Thoracic aorta (tissue), 2 donors: ENCODE results near the gene FAM199X. TPM values are rescaled to one million over a fixed set of nuclear protein-coding genes. Genes with fewer than 3 reads are reported as not detected.

Experiments
- ATAC-seq: fragments of 150-250 bp; one replicate; pipeline ENCODE4 v1.8.0; 2017; ENCODE audit warnings: low read depth; ENCODE audit not compliant: insufficient number of reproducible peaks, low FRiP score
- DNase-seq: peaks from one replicate; pipeline ENCODE4 v3.0.0-alpha.2; 2020; ENCODE audit warnings: low spot score
- H3K27ac ChIP-seq, 2 donors: fragments of 200-600 bp; sonication (generic); 1 replicate in 1 of 2; 2 replicates in 1 of 2; pipeline ENCODE4 v1.5.1; 2016; ENCODE audit warnings: mild to moderate bottlenecking in 2 of 2, moderate library complexity in 2 of 2
- H3K27me3 ChIP-seq: fragments of 200-600 bp; sonication (generic); replicated peaks from 2 replicates; pipeline ENCODE4 v1.6.0; 2016; ENCODE audit warnings: mild to moderate bottlenecking; ENCODE audit not compliant: insufficient read depth
- H3K36me3 ChIP-seq: fragments of 200-600 bp; sonication (generic); one replicate; pipeline ENCODE4 v1.5.1; 2016
- H3K4me1 ChIP-seq, 2 donors: fragments of 200-600 bp; sonication (generic); 1 replicate in 1 of 2; 2 replicates in 1 of 2; pipeline versions ENCODE4 v1.5.1 to v1.6.0; 2016; ENCODE audit warnings: low read depth in 2 of 2, mild to moderate bottlenecking in 1 of 2; ENCODE audit not compliant: control insufficient read depth in 1 of 2
- H3K4me3 ChIP-seq: fragments of 200-600 bp; sonication (generic); 2 replicates; pipeline ENCODE4 v1.5.1; 2016; ENCODE audit warnings: mild to moderate bottlenecking
- H3K9me3 ChIP-seq: fragments of 200-600 bp; sonication (generic); 2 replicates; pipeline ENCODE4 v1.5.1; 2016
- CTCF ChIP-seq: fragments of 200-600 bp; sonication (generic); IDR thresholded peaks from one replicate; pipeline ENCODE4 v1.5.1; 2019; ENCODE audit warnings: antibody characterized with exemption
- total RNA-seq, 2 donors: library from RNA; depleted of rRNA; stranded (reverse); fragments of >200 nt; gene quantifications; one replicate each; pipeline versions ENCODE4 v1.1.0 to v1.2.3, GENCODE V29; 2016

Gene FAM199X
- total RNA-seq, 2 donors from 2014 or later = 20.7 to 22.7 TPM

- Histone ChIP-seq H3K4me1 (no peaks in the 10 kb centered on the region), H3K27ac (peak overlapping the region in 1 of 2 donors; percentile 12)
Measured at GRCh38 chrX:104130808-104131207, 35.4 kb upstream of the FAM199X start.

GRCh38 chrX:104134583-104135261, 31.5 kb upstream of the FAM199X start:
- Histone ChIP-seq H3K4me1 (no peaks in the 10 kb centered on the region), H3K27ac (no peak overlapping the region), H3K9me3 (no peaks in the 10 kb centered on the region), H3K27me3 (no peaks in the 10 kb centered on the region), H3K36me3 (no peaks in the 10 kb centered on the region), H3K4me3 (no peak overlapping the region)
- ATAC-seq (no peak), DNase-seq (no peak)
- TF ChIP-seq CTCF = no peak

More at GRCh38 chrX:104130808-104131207, 35.4 kb upstream of the FAM199X start:
- Histone ChIP-seq H3K9me3 (no peaks in the 10 kb centered on the region), H3K27me3 (no peaks in the 10 kb centered on the region), H3K36me3 (no peaks in the 10 kb centered on the region), H3K4me3 (no peak overlapping the region)
- ATAC-seq = no peak
- no peak for DNase-seq
- TF ChIP-seq CTCF = no peak

- Histone ChIP-seq H3K4me1 (no peaks in the 10 kb centered on the region), H3K4me3 (no peak overlapping the region), H3K27ac (peak overlapping the region in 1 of 2 donors; percentile 3), H3K9me3 (no peaks in the 10 kb centered on the region), H3K36me3 (no peaks in the 10 kb centered on the region), H3K27me3 (no peaks in the 10 kb centered on the region)
- TF ChIP-seq CTCF = no peak
- DNase-seq (no peak), ATAC-seq (no peak)
Measured at GRCh38 chrX:104135677-104136076, 30.6 kb upstream of the FAM199X start.

GRCh38 chrX:104136241-104137019, 29.8 kb upstream of the FAM199X start:
- Histone ChIP-seq H3K9me3 (no peaks in the 10 kb centered on the region), H3K36me3 (no peaks in the 10 kb centered on the region), H3K4me3 (peak overlapping the region; percentile 68), H3K27ac (peak overlapping the region; percentile 70 to 72), H3K27me3 (no peaks in the 10 kb centered on the region), H3K4me1 (no peaks in the 10 kb centered on the region)
- TF ChIP-seq CTCF = peak; percentile 58
- DNase-seq (peak; percentile 21), ATAC-seq (peak; percentile 79)

GRCh38 chrX:104137496-104137895, 28.8 kb upstream of the FAM199X start:
- no peak for TF ChIP-seq CTCF
- Histone ChIP-seq H3K36me3 (no peaks in the 10 kb centered on the region), H3K4me1 (no peaks in the 10 kb centered on the region)

More at GRCh38 chrX:104137496-104137895, 28.8 kb upstream of the FAM199X start:
- Histone ChIP-seq H3K4me3 (no peak overlapping the region), H3K9me3 (no peaks in the 10 kb centered on the region), H3K27ac (no peak overlapping the region), H3K27me3 (no peaks in the 10 kb centered on the region)
- ATAC-seq = no peak
- DNase-seq = no peak
